DOHH2 (cell line): ENCODE measurements around the gene ADAM10.

Experiments used
- CTCF ChIP-seq: fragments of 200-600 bp; sonication (generic); IDR thresholded peaks from one replicate; pipeline ENCODE4 v1.5.1; 2014; ENCODE audit warnings: antibody characterized with exemption, mild to moderate bottlenecking, low read depth, low read length; ENCODE audit not compliant: poor library complexity, severe bottlenecking
- EZH2phosphoT487 ChIP-seq: fragments of 200-600 bp; sonication (generic); IDR thresholded peaks from 2 replicates; pipeline ENCODE4 v1.6.1; 2017; ENCODE audit warnings: borderline replicate concordance, mild to moderate bottlenecking, antibody characterized with exemption, low read length, moderate library complexity, mixed read lengths

GRCh38 chr15:58697220-58697619, 52.3 kb downstream of the ADAM10 start:
- TF ChIP-seq CTCF (no peak), EZH2phosphoT487 (no peak)
